GM12874 (cell line): ENCODE results near the gene PLEKHM1.
"Not testable (repeated sequence)": the region's sequence is repeated elsewhere in the genome, so short reads cannot be mapped to it uniquely, and the experiment has no call there.

Experiments
- TF ChIP-seq, protein P1 (sequence below): IDR thresholded peaks from 2 replicates; pipeline ENCODE4 v1.5.1; 2011; ENCODE audit warnings: low read depth, mild to moderate bottlenecking, control low read depth, low read length, moderate library complexity; ENCODE audit not compliant: insufficient read depth

Gene PLEKHM1

GRCh38 chr17:45490615-45491433 lies at the start of gene PLEKHM1:
Gene PLEKHM1, minus strand, starts transcription at chr17:45490721. Its CDS starts 8,237 bp downstream, at chr17:45482484.
- TF ChIP-seq, protein P1, sequence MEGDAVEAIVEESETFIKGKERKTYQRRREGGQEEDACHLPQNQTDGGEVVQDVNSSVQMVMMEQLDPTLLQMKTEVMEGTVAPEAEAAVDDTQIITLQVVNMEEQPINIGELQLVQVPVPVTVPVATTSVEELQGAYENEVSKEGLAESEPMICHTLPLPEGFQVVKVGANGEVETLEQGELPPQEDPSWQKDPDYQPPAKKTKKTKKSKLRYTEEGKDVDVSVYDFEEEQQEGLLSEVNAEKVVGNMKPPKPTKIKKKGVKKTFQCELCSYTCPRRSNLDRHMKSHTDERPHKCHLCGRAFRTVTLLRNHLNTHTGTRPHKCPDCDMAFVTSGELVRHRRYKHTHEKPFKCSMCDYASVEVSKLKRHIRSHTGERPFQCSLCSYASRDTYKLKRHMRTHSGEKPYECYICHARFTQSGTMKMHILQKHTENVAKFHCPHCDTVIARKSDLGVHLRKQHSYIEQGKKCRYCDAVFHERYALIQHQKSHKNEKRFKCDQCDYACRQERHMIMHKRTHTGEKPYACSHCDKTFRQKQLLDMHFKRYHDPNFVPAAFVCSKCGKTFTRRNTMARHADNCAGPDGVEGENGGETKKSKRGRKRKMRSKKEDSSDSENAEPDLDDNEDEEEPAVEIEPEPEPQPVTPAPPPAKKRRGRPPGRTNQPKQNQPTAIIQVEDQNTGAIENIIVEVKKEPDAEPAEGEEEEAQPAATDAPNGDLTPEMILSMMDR: not testable (repeated sequence)

DNA sequence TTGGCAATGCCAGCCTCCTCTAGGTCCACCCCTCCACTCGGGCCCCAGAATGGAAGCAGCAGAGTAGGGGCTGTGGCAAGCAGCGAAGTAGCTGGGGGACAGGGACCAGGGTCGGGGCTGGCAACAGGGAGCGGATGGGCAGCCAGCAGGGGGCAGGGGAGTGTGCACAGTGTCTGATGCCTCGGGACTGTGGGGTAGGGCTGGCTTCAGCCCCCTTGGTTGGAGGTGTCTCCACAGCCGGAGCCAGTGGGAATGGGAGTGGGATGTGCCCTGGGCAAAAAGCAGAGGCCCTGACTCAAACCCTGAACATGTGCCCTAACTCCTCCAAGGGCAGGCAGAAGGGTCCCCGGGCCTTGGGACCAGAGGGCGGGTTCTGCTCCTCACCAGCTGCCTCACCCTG lies 39.4 kb downstream of the PLEKHM1 start:
- TF ChIP-seq, protein P1: peak; percentile 35

GRCh38 chr17:45441526-45442310 lies 48.8 kb downstream of the PLEKHM1 start:
- TF ChIP-seq, protein P1: no peak

DNA sequence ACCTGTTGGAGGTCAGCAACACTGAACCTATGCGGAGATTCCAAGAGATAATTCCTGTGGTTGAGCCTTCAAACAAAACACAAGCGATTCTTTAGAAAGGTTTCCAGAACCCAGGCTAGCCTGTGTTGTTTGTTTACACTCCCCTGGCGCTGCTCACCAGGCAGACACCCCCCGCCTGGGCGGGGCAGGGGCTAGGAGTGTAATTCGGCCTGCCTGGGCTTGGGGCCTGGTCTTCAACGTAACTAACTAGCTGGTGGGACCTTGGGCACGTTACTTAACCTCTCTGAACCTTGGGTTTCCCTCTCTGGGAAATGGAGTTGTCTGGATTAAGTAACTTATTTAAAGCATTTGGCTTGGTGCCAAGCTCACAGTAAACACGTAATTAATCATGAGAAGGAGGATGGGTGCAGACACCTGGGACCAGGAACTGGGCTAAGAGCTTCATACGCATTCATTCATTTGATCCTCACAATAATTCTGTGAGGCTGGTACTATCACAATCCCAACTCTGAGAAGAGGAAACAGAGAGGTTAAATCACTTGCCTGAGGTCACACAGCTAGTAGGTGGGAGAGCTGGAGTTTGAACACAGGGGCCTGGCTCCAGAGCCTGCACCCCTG lies 50.3 kb downstream of the PLEKHM1 start:
- TF ChIP-seq, protein P1: no peak

GRCh38 chr17:45438931-45439610 lies 51.5 kb downstream of the PLEKHM1 start:
- TF ChIP-seq, protein P1: no peak

DNA sequence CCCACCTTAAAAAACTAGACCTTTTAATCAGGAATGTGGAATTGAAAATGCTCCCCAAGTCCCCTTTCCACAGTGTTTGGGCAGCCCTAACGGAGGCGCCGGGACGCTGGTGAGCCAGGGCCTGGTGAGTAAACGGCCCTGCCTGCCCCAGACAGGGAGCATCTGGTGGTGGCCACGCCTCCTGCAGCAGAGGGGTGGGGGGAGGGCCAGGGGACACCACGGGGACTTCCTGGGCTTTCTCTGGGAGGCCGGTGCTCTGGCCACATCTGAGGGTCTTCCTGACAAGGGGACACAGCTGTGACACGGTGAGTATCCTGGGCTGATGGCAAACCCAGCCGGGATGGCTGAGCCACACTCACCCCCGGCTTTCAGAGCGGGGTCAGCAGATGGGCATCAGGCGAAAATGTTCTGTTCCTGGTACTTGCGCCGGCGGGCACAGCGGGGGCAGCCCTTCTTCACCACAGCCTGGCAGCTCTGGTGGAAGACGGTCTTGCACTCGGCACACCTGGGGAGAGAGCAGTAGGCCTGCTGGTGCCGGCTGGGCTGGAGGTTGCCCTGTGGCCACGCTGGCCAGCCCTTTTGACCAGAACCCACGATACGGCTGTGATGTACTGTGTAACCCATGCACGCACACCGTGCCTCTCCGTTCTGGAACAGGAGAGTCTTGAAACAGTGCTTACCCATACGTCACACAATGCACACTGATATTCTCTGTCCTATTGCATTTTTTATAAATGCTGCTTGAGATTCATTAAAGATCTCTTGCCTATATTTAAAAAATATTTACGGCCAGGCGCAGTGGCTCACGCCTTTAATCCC lies 52.8 kb downstream of the PLEKHM1 start:
- TF ChIP-seq, protein P1: no peak
